HL-60 (cell line): ENCODE measurements around the gene KDM4C.

ENCODE experiments used
- TF ChIP-seq, protein P1 (sequence below): IDR thresholded peaks from one replicate; pipeline ENCODE4 v1.5.1; 2011; ENCODE audit warnings: low read length, control low read depth, inconsistent platforms; ENCODE audit not compliant: insufficient read depth
- TF ChIP-seq, protein P2 (sequence below): IDR thresholded peaks from 2 replicates; pipeline ENCODE4 v1.6.1; 2012; ENCODE audit warnings: low read depth; ENCODE audit not compliant: insufficient replicate concordance

DNA sequence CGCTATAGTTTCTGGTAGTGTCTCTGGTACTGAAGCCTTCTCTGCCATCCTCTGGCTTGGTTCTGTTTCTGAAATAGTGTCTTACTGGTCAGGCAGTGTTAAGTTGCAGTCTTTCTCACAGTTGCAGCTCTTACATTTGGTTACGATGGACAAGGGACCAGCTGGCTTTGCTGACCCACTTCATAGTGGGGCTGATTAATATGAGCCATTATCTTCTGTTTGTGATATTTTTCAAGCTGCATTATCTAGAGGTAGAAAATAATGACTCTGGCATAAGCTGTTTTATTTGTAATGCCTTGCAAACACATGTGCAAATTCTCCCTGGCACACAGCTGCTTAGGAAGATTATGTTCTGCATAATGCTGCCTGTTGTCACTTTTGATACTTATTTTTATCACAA, 199.1 kb downstream of the KDM4C start:
- TF ChIP-seq, protein P1, sequence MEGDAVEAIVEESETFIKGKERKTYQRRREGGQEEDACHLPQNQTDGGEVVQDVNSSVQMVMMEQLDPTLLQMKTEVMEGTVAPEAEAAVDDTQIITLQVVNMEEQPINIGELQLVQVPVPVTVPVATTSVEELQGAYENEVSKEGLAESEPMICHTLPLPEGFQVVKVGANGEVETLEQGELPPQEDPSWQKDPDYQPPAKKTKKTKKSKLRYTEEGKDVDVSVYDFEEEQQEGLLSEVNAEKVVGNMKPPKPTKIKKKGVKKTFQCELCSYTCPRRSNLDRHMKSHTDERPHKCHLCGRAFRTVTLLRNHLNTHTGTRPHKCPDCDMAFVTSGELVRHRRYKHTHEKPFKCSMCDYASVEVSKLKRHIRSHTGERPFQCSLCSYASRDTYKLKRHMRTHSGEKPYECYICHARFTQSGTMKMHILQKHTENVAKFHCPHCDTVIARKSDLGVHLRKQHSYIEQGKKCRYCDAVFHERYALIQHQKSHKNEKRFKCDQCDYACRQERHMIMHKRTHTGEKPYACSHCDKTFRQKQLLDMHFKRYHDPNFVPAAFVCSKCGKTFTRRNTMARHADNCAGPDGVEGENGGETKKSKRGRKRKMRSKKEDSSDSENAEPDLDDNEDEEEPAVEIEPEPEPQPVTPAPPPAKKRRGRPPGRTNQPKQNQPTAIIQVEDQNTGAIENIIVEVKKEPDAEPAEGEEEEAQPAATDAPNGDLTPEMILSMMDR = no peak
- TF ChIP-seq, protein P2, sequence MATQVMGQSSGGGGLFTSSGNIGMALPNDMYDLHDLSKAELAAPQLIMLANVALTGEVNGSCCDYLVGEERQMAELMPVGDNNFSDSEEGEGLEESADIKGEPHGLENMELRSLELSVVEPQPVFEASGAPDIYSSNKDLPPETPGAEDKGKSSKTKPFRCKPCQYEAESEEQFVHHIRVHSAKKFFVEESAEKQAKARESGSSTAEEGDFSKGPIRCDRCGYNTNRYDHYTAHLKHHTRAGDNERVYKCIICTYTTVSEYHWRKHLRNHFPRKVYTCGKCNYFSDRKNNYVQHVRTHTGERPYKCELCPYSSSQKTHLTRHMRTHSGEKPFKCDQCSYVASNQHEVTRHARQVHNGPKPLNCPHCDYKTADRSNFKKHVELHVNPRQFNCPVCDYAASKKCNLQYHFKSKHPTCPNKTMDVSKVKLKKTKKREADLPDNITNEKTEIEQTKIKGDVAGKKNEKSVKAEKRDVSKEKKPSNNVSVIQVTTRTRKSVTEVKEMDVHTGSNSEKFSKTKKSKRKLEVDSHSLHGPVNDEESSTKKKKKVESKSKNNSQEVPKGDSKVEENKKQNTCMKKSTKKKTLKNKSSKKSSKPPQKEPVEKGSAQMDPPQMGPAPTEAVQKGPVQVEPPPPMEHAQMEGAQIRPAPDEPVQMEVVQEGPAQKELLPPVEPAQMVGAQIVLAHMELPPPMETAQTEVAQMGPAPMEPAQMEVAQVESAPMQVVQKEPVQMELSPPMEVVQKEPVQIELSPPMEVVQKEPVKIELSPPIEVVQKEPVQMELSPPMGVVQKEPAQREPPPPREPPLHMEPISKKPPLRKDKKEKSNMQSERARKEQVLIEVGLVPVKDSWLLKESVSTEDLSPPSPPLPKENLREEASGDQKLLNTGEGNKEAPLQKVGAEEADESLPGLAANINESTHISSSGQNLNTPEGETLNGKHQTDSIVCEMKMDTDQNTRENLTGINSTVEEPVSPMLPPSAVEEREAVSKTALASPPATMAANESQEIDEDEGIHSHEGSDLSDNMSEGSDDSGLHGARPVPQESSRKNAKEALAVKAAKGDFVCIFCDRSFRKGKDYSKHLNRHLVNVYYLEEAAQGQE = no peak
